K562 (cell line): ENCODE measurements around the gene CNPY2. TPM values are rescaled to one million over a fixed set of nuclear protein-coding genes. Genes with fewer than 3 reads are reported as not detected.

Experiments used
- GABPA ChIP-seq: fragments of 200-800 bp; sonication (Bioruptor generic); conservative IDR thresholded peaks from 2 replicates; pipeline ENCODE4 v1.6.1; 2016; ENCODE audit warnings: low read depth, missing genetic modification characterization, missing compliant biosample characterization
- LEF1 ChIP-seq: fragments of 450-650 bp; IDR thresholded peaks from 2 replicates; pipeline ENCODE4 v1.6.1; 2016; ENCODE audit warnings: mild to moderate bottlenecking
- NFYB ChIP-seq: IDR thresholded peaks from 2 replicates; pipeline ENCODE4 v1.6.1; 2011; ENCODE audit warnings: mild to moderate bottlenecking, moderate library complexity; ENCODE audit not compliant: insufficient read length; ENCODE audit errors: extremely low read depth
- XRCC5 ChIP-seq: fragments of 200-400 bp; formaldehyde crosslinking; IDR thresholded peaks from 2 replicates; pipeline ENCODE4 v1.6.1; 2017; ENCODE audit warnings: low read depth, mild to moderate bottlenecking, low read length
- ZNF436 ChIP-seq: fragments of 250-450, 450-650 bp; sonication (Bioruptor Pico); formaldehyde crosslinking; IDR thresholded peaks from 2 replicates; pipeline ENCODE4 v1.7.0; 2020; ENCODE audit warnings: mild to moderate bottlenecking
- ZNF695 ChIP-seq: fragments of 450-650 bp; formaldehyde crosslinking; IDR thresholded peaks from 2 replicates; pipeline ENCODE4 v1.4.0; 2020; ENCODE audit warnings: mild to moderate bottlenecking, moderate library complexity
- polyA plus RNA-seq, 8 experiments: library from polyadenylated mRNA; depleted of rRNA in 4 of 8; stranded (reverse) in 5 of 8; unstranded in 3 of 8; fragments of >200 nt; fragmentation: Nextera tagmentation in 2 of 8; fragmentation: Illumina TruSeq in 1 of 8; extraction: Ambion mirVana in 2 of 8; extraction: Trizol in 1 of 8; gene quantifications; 2 replicates each; pipeline versions ENCODE4 v1.2.1 to v1.2.3, GENCODE V29; 2011 to 2014; ENCODE audit warnings: inconsistent platforms in 1 of 8, missing spikeins in 1 of 8
- total RNA-seq, 7 experiments: library from RNA; depleted of rRNA in 6 of 7; stranded (reverse); fragments of >200 nt in 6 of 7; fragmentation: Illumina TruSeq in 2 of 7; extraction: Trizol in 2 of 7; gene quantifications; 2 replicates each; pipeline versions ENCODE4 v1.2.1 to v1.2.3, GENCODE V29; 2011 to 2021; ENCODE audit warnings: low replicate concordance in 1 of 7
- TF ChIP-seq, protein P1 (sequence below): fragments of 250-450 bp; sonication (Bioruptor Pico); IDR thresholded peaks from 2 replicates; pipeline ENCODE4 v1.8.0; 2021; ENCODE audit warnings: borderline replicate concordance, mild to moderate bottlenecking, moderate library complexity; ENCODE audit not compliant: poor library complexity, severe bottlenecking
- TF ChIP-seq, protein P2 (sequence below): sonication (generic); formaldehyde crosslinking; IDR thresholded peaks from 2 replicates; pipeline ENCODE4 v1.8.0; 2022; ENCODE audit warnings: mild to moderate bottlenecking, missing genetic modification reagents
- TF ChIP-seq, protein P3 (sequence below): fragments of 450-650 bp; IDR thresholded peaks from 2 replicates; pipeline ENCODE4 v1.7.1; 2018; ENCODE audit warnings: mild to moderate bottlenecking, low read depth; ENCODE audit not compliant: partially characterized antibody
- TF ChIP-seq, protein P4 (sequence below): fragments of 450-650 bp; IDR thresholded peaks from 2 replicates; pipeline ENCODE4 v1.6.1; 2016; ENCODE audit warnings: mild to moderate bottlenecking, moderate library complexity

Gene CNPY2
- total and polyA plus RNA-seq, 9 of the 15 experiments (the other 6 are each of a cell fraction or from before 2014, with no cell fraction given) = 33.8 to 190 (median 138) TPM

DNA sequence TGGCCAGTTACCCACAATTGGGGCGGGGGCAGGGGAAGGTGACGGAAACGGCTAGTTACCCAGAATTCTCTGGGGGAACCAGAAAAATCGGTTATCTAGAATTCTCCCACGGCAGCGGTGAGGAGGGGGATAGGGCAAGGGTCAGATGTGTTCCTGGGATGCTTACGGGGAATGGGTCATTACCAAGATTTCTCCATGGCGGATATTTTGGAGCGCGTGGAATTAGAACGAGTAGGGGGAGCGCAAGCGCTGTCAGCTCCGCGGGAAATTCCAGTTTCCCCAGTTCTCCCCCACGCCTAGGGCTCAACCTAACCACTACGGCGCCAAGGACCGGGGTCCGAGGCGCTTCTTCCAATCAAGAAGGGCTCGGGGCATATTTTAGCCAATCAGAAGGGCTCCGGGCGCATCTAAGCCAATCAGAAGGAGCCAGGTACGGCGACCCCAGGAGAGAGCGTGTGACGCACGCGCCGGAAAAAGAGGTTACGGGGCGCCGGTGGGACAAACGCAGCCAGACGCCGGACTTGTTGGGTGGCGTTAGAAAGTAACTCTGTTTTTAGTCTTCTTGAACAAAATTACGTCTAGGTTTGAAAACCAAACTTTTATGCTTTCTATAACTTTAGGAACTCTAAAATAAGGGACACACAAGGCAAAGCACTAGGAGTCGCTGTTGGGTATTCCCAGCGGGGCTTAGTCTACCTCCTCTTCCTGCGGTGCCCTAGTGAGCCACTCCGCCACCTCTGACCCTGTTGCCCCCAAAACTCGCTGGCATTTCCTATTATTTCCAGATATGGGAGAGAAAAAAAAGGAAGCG is 18.1 kb upstream of the CNPY2 start, which contains the start of gene PAN2 (continued):
- TF ChIP-seq, protein P1, sequence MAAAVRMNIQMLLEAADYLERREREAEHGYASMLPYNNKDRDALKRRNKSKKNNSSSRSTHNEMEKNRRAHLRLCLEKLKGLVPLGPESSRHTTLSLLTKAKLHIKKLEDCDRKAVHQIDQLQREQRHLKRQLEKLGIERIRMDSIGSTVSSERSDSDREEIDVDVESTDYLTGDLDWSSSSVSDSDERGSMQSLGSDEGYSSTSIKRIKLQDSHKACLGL (CRISPR knock-in tag) = no peak
- TF ChIP-seq ZNF695 (CRISPR knock-in tag) (no peak), GABPA (peak; percentile 83), ZNF436 (CRISPR knock-in tag) (no peak), NFYB (peak; percentile 88), LEF1 (no peak), XRCC5 (peak; percentile 79; the same call in 1 of the 2 replicates)
- TF ChIP-seq, protein P2, sequence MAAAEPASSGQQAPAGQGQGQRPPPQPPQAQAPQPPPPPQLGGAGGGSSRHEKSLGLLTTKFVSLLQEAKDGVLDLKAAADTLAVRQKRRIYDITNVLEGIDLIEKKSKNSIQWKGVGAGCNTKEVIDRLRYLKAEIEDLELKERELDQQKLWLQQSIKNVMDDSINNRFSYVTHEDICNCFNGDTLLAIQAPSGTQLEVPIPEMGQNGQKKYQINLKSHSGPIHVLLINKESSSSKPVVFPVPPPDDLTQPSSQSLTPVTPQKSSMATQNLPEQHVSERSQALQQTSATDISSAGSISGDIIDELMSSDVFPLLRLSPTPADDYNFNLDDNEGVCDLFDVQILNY = no peak
- TF ChIP-seq, protein P3, sequence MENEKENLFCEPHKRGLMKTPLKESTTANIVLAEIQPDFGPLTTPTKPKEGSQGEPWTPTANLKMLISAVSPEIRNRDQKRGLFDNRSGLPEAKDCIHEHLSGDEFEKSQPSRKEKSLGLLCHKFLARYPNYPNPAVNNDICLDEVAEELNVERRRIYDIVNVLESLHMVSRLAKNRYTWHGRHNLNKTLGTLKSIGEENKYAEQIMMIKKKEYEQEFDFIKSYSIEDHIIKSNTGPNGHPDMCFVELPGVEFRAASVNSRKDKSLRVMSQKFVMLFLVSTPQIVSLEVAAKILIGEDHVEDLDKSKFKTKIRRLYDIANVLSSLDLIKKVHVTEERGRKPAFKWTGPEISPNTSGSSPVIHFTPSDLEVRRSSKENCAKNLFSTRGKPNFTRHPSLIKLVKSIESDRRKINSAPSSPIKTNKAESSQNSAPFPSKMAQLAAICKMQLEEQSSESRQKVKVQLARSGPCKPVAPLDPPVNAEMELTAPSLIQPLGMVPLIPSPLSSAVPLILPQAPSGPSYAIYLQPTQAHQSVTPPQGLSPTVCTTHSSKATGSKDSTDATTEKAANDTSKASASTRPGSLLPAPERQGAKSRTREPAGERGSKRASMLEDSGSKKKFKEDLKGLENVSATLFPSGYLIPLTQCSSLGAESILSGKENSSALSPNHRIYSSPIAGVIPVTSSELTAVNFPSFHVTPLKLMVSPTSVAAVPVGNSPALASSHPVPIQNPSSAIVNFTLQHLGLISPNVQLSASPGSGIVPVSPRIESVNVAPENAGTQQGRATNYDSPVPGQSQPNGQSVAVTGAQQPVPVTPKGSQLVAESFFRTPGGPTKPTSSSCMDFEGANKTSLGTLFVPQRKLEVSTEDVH = peak; percentile 88
- TF ChIP-seq, protein P4, sequence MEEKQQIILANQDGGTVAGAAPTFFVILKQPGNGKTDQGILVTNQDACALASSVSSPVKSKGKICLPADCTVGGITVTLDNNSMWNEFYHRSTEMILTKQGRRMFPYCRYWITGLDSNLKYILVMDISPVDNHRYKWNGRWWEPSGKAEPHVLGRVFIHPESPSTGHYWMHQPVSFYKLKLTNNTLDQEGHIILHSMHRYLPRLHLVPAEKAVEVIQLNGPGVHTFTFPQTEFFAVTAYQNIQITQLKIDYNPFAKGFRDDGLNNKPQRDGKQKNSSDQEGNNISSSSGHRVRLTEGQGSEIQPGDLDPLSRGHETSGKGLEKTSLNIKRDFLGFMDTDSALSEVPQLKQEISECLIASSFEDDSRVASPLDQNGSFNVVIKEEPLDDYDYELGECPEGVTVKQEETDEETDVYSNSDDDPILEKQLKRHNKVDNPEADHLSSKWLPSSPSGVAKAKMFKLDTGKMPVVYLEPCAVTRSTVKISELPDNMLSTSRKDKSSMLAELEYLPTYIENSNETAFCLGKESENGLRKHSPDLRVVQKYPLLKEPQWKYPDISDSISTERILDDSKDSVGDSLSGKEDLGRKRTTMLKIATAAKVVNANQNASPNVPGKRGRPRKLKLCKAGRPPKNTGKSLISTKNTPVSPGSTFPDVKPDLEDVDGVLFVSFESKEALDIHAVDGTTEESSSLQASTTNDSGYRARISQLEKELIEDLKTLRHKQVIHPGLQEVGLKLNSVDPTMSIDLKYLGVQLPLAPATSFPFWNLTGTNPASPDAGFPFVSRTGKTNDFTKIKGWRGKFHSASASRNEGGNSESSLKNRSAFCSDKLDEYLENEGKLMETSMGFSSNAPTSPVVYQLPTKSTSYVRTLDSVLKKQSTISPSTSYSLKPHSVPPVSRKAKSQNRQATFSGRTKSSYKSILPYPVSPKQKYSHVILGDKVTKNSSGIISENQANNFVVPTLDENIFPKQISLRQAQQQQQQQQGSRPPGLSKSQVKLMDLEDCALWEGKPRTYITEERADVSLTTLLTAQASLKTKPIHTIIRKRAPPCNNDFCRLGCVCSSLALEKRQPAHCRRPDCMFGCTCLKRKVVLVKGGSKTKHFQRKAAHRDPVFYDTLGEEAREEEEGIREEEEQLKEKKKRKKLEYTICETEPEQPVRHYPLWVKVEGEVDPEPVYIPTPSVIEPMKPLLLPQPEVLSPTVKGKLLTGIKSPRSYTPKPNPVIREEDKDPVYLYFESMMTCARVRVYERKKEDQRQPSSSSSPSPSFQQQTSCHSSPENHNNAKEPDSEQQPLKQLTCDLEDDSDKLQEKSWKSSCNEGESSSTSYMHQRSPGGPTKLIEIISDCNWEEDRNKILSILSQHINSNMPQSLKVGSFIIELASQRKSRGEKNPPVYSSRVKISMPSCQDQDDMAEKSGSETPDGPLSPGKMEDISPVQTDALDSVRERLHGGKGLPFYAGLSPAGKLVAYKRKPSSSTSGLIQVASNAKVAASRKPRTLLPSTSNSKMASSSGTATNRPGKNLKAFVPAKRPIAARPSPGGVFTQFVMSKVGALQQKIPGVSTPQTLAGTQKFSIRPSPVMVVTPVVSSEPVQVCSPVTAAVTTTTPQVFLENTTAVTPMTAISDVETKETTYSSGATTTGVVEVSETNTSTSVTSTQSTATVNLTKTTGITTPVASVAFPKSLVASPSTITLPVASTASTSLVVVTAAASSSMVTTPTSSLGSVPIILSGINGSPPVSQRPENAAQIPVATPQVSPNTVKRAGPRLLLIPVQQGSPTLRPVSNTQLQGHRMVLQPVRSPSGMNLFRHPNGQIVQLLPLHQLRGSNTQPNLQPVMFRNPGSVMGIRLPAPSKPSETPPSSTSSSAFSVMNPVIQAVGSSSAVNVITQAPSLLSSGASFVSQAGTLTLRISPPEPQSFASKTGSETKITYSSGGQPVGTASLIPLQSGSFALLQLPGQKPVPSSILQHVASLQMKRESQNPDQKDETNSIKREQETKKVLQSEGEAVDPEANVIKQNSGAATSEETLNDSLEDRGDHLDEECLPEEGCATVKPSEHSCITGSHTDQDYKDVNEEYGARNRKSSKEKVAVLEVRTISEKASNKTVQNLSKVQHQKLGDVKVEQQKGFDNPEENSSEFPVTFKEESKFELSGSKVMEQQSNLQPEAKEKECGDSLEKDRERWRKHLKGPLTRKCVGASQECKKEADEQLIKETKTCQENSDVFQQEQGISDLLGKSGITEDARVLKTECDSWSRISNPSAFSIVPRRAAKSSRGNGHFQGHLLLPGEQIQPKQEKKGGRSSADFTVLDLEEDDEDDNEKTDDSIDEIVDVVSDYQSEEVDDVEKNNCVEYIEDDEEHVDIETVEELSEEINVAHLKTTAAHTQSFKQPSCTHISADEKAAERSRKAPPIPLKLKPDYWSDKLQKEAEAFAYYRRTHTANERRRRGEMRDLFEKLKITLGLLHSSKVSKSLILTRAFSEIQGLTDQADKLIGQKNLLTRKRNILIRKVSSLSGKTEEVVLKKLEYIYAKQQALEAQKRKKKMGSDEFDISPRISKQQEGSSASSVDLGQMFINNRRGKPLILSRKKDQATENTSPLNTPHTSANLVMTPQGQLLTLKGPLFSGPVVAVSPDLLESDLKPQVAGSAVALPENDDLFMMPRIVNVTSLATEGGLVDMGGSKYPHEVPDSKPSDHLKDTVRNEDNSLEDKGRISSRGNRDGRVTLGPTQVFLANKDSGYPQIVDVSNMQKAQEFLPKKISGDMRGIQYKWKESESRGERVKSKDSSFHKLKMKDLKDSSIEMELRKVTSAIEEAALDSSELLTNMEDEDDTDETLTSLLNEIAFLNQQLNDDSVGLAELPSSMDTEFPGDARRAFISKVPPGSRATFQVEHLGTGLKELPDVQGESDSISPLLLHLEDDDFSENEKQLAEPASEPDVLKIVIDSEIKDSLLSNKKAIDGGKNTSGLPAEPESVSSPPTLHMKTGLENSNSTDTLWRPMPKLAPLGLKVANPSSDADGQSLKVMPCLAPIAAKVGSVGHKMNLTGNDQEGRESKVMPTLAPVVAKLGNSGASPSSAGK = peak; percentile 92
